Testis (tissue), 3 donors: ENCODE measurements around the gene PARVB. TPM values are rescaled to one million over a fixed set of nuclear protein-coding genes. Genes with fewer than 3 reads are reported as not detected.

Experiments used
- DNase-seq: peaks from one replicate; pipeline ENCODE4 v3.0.0-alpha.2; 2019
- H3K27ac ChIP-seq, 2 donors: fragments of 200-600 bp; sonication (generic); one replicate each; pipeline ENCODE4 v1.5.1; 2019
- H3K27me3 ChIP-seq: fragments of 200-600 bp; sonication (generic); one replicate; pipeline ENCODE4 v1.5.1; 2019
- H3K36me3 ChIP-seq: fragments of 200-600 bp; sonication (generic); one replicate; pipeline ENCODE4 v1.5.1; 2017; ENCODE audit warnings: low read depth; ENCODE audit errors: missing control alignments
- H3K4me1 ChIP-seq: fragments of 200-600 bp; sonication (generic); one replicate; pipeline ENCODE4 v1.5.1; 2019
- H3K4me3 ChIP-seq, 2 donors: fragments of 200-600 bp; sonication (generic); one replicate each; pipeline ENCODE4 v1.5.1; 2017 to 2019
- H3K9me3 ChIP-seq: fragments of 200-600 bp; sonication (generic); one replicate; pipeline ENCODE4 v1.5.1; 2017
- CTCF ChIP-seq, 3 experiments: fragments of 450-650 bp in 2 of 3; fragments of 200-600 bp in 1 of 3; sonication (generic) in 1 of 3; IDR thresholded peaks; one replicate each; pipeline ENCODE4 v1.5.1; 2016 to 2019; ENCODE audit warnings: antibody characterized with exemption in 3 of 3, mild to moderate bottlenecking in 2 of 3, moderate library complexity in 1 of 3
- POLR2A ChIP-seq: fragments of 450-650 bp; IDR thresholded peaks from one replicate; pipeline ENCODE4 v1.6.1; 2017; ENCODE audit warnings: antibody characterized with exemption, mild to moderate bottlenecking, moderate library complexity
- WGBS, 2 donors: methylation state at CpG; one replicate each; pipeline ENCODE4 v1.1.5; 2018; 5-methylcytosine and 5-hydroxymethylcytosine counted together
- intact Hi-C: fragments of 100-400 bp; cut with DNase I; formaldehyde crosslinking; loops from one replicate; pipeline ENCODE4 v1.15.1; 2023; ENCODE audit warnings: low total_unique reads
- polyA plus RNA-seq: library from polyadenylated mRNA; stranded (reverse); fragments of 350-450 nt; fragmentation: Illumina TruSeq; extraction: RNeasy Lipid Tissue Mini Kit (QIAGEN cat#74804); gene quantifications from one replicate; pipeline ENCODE4 v1.2.3, GENCODE V29; 2014; ENCODE audit warnings: low read depth, low replicate concordance; ENCODE audit not compliant: insufficient read depth
- total RNA-seq, 2 donors: library from RNA; depleted of rRNA; stranded (reverse); fragments of >200 nt; gene quantifications; one replicate each; pipeline ENCODE4 v1.2.3, GENCODE V29; 2016

The PARVB gene
- total and polyA plus RNA-seq, 3 donors from 2014 or later, result 11.6 to 27.5 (median 23.7) TPM

- Histone ChIP-seq H3K4me3 (no peak overlapping the region), H3K27me3 (no peaks in the 10 kb centered on the region), H3K27ac (no peak overlapping the region), H3K9me3 (no peaks in the 10 kb centered on the region), H3K4me1 (peaks cover 9% of the 10 kb centered on the region), H3K36me3 (no peaks in the 10 kb centered on the region)
- TF ChIP-seq CTCF (IDR thresholded peaks at IDR 0.05), result no peak
- no peak for TF ChIP-seq POLR2A
- 77 to 87% methylated on average over 8 of the region's 8 CpGs for WGBS, 2 donors
- DNase-seq, result no peak
- intact Hi-C loops, result no loop called here
Observed at GRCh38 chr22:44030702-44031082, 6.6 kb downstream of the PARVB start.

DNA sequence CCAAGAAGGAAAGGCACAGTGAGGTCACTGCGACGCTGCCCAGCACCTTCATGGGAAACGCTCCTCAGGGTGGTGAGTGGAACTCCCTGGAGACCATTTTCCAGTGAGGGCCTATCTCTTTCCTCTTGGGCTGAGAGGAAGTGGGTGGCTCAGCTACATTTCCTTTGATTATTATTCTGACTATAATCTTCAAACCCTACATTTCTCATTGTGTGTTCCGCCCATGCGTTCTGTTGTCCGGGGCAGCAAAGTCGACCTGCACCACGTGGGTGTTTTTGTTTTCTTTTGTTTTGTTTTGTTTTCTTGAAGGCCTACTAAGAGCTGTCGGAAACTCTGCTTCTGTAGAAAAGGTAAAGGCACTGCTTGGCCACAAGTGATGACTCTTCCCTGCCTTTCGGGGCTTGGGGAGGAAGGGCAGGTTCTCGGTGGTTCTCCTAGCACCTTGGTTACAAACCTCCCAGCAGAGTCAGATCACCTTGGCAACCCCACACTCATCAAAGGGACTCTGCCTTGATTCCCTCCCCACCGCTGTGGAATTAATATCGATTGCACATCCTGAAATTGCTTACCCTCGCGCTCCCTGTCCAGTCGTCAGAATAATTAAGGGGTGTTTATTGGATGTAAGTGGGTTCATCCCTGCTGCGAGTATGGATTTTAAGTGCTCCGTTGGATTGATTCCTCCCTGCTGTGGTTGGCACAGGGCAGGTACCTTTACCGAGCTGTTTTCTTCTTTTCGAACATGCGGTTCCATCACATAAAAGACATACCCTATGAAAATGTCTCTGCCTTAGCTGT lies 7.3 kb downstream of the PARVB start:
- 80 to 85% methylated on average over 18 to 21 of the region's 21 CpGs for WGBS, 2 donors
- no peak for DNase-seq
- peaks cover 2% of the 10 kb centered on the region for H3K4me1 ChIP-seq
- no peak overlapping the region for H3K27ac ChIP-seq
- TF ChIP-seq POLR2A, result no peak
- TF ChIP-seq CTCF (IDR thresholded peaks at IDR 0.05), result no peak
- H3K36me3 ChIP-seq, result no peaks in the 10 kb centered on the region
- intact Hi-C loops, result no loop called here
- no peaks in the 10 kb centered on the region for H3K9me3 ChIP-seq
- no peaks in the 10 kb centered on the region for H3K27me3 ChIP-seq
- H3K4me3 ChIP-seq, result no peak overlapping the region

GRCh38 chr22:44032126-44032730 lies 8.1 kb downstream of the PARVB start:
- Histone ChIP-seq H3K4me1 (no peaks in the 10 kb centered on the region), H3K36me3 (no peaks in the 10 kb centered on the region), H3K9me3 (no peaks in the 10 kb centered on the region), H3K27ac (no peak overlapping the region), H3K27me3 (no peaks in the 10 kb centered on the region), H3K4me3 (no peak overlapping the region)
- intact Hi-C loops, result no loop called here
- WGBS, 2 donors, result 83 to 87% methylated on average over 14 of the region's 14 CpGs
- no peak for TF ChIP-seq POLR2A
- no peak for TF ChIP-seq CTCF (IDR thresholded peaks at IDR 0.05)
- no peak for DNase-seq

DNA sequence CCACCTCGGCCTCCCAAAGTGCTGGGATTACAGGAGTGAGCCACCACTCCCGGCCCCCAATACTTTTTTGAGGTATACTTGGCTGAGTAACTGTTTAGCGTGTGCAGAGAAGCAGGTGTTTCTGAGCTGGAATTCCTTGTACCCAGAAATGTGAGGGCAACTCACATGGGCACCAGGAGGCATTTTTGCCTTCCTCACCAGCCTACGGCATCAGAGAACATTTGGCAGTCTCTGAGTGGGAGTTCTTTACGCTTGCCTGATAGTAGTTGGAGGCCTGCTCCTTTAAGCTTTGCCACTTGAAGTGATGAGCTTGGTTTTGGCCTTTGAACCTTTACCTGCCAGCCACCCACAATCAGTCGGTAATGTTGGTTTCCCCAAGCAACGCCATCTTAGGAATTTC lies 9.2 kb downstream of the PARVB start:
- no peaks in the 10 kb centered on the region for H3K36me3 ChIP-seq
- H3K27me3 ChIP-seq, result no peaks in the 10 kb centered on the region
- no peak for DNase-seq
- no peak overlapping the region for H3K27ac ChIP-seq
- H3K9me3 ChIP-seq, result no peaks in the 10 kb centered on the region
- WGBS, 2 donors, result 93 to 98% methylated on average over 6 to 7 of the region's 7 CpGs
- no peak for TF ChIP-seq POLR2A
- TF ChIP-seq CTCF (IDR thresholded peaks at IDR 0.05), result no peak
- H3K4me3 ChIP-seq, result no peak overlapping the region
- peaks cover 7% of the 10 kb centered on the region for H3K4me1 ChIP-seq
- intact Hi-C loops, result no loop called here
